C4-2B (cell line): ENCODE measurements around the gene ADAP1.

Source experiments
- ZFX ChIP-seq: fragments of 450-650 bp; IDR thresholded peaks from 2 replicates; pipeline ENCODE4 v1.6.1; 2017
- TF ChIP-seq, protein P1 (sequence below): fragments of 450-650 bp; conservative IDR thresholded peaks from 2 replicates; pipeline ENCODE4 v1.5.1; 2017; ENCODE audit warnings: mild to moderate bottlenecking

- TF ChIP-seq, protein P1, sequence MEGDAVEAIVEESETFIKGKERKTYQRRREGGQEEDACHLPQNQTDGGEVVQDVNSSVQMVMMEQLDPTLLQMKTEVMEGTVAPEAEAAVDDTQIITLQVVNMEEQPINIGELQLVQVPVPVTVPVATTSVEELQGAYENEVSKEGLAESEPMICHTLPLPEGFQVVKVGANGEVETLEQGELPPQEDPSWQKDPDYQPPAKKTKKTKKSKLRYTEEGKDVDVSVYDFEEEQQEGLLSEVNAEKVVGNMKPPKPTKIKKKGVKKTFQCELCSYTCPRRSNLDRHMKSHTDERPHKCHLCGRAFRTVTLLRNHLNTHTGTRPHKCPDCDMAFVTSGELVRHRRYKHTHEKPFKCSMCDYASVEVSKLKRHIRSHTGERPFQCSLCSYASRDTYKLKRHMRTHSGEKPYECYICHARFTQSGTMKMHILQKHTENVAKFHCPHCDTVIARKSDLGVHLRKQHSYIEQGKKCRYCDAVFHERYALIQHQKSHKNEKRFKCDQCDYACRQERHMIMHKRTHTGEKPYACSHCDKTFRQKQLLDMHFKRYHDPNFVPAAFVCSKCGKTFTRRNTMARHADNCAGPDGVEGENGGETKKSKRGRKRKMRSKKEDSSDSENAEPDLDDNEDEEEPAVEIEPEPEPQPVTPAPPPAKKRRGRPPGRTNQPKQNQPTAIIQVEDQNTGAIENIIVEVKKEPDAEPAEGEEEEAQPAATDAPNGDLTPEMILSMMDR = no peak
- TF ChIP-seq ZFX = no peak
Observed at GRCh38 chr7:915291-916218, 38.9 kb downstream of the ADAP1 start.
